DND-41 (cell line): ENCODE results near the gene POLG2.

Experiments
- ATAC-seq: fragments of 200-7000 bp; cut with Tn5 transposase; 3 replicates; pipeline ENCODE4 v1.9.1; 2021; ENCODE audit warnings: low read depth; ENCODE audit not compliant: insufficient read depth
- DNase-seq: peaks from one replicate; pipeline ENCODE4 v3.0.0-alpha.2; 2020
- H2AFZ ChIP-seq: 2 replicates; pipeline ENCODE4 v1.6.0; 2012; ENCODE audit warnings: low read depth, low read length
- H3K27ac ChIP-seq: 2 replicates; pipeline ENCODE4 v1.5.1; 2012; ENCODE audit warnings: low read length, inconsistent platforms
- H3K27me3 ChIP-seq: fragments of 200-600 bp; sonication (generic); 2 replicates; pipeline ENCODE4 v1.6.0; 2012; ENCODE audit warnings: low read length, mild to moderate bottlenecking, inconsistent platforms; ENCODE audit not compliant: insufficient read depth, poor library complexity
- H3K36me3 ChIP-seq: 2 replicates; pipeline ENCODE4 v1.5.1; 2012; ENCODE audit warnings: low read length, inconsistent platforms; ENCODE audit not compliant: insufficient read depth
- H3K4me1 ChIP-seq: 2 replicates; pipeline ENCODE4 v1.5.1; 2012; ENCODE audit warnings: mild to moderate bottlenecking, low read length; ENCODE audit not compliant: insufficient read depth
- H3K4me2 ChIP-seq: 2 replicates; pipeline ENCODE4 v1.6.0; 2012; ENCODE audit warnings: mild to moderate bottlenecking, moderate library complexity, low read length, inconsistent platforms; ENCODE audit not compliant: insufficient read depth
- H3K4me3 ChIP-seq, 2 experiments: fragments of 200-600 bp in 1 of 2; shearing (Covaris generic) in 1 of 2; 2 replicates each; pipeline ENCODE4 v1.5.1; 2012 to 2016; ENCODE audit warnings: inconsistent platforms in 2 of 2, low read length in 2 of 2, mild to moderate bottlenecking in 2 of 2, low read depth in 1 of 2, moderate library complexity in 1 of 2
- H3K79me2 ChIP-seq: 2 replicates; pipeline ENCODE4 v1.6.0; 2012; ENCODE audit warnings: low read length, inconsistent platforms; ENCODE audit not compliant: insufficient read depth
- H3K9ac ChIP-seq: 2 replicates; pipeline ENCODE4 v1.6.0; 2012; ENCODE audit warnings: low read depth, mild to moderate bottlenecking, inconsistent platforms, low read length, moderate library complexity
- H3K9me3 ChIP-seq: 2 replicates; pipeline ENCODE4 v1.5.1; 2012; ENCODE audit warnings: low read length, moderate library complexity, mild to moderate bottlenecking, inconsistent platforms; ENCODE audit not compliant: insufficient read depth, severe bottlenecking
- H4K20me1 ChIP-seq: 2 replicates; pipeline ENCODE4 v1.6.0; 2012; ENCODE audit warnings: low read length; ENCODE audit not compliant: insufficient read depth
- EZH2 ChIP-seq: IDR thresholded peaks from 3 replicates; pipeline ENCODE4 v1.6.1; 2012; ENCODE audit warnings: borderline replicate concordance, low read depth, mild to moderate bottlenecking, moderate library complexity, low read length, inconsistent platforms; ENCODE audit not compliant: severe bottlenecking
- TF ChIP-seq, protein P1 (sequence below): IDR thresholded peaks from 2 replicates; pipeline ENCODE4 v1.5.1; 2012; ENCODE audit warnings: borderline replicate concordance, low read length, moderate library complexity, mild to moderate bottlenecking; ENCODE audit not compliant: poor library complexity, severe bottlenecking; ENCODE audit errors: extremely low read depth

POLG2 gene

DNA sequence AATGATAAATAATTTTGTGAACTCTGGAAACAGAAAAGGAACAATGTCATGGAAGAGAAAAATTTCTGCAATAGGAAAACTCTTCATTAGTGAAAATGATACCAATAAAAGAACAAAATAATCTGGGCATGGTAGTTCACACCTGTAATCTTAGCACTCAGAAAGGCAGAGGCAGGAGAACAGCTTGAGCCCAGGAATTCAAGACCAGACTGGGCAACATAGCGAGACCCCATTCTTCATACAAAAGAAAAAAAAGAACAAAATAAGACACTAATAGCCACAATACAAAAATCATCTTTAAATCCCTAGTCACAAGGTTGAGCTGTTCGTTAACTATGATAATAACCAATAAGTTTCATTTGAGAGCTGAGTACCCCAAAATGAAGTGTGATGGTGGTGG, 8.6 kb downstream of the POLG2 start:
- Histone ChIP-seq H3K4me3 (no peak overlapping the region), H2AFZ (no peak overlapping the region), H3K27ac (no peak overlapping the region), H3K36me3 (peaks cover 66% of the 10 kb centered on the region), H4K20me1 (no peaks in the 10 kb centered on the region; the same call in 1 of the 2 replicates), H3K79me2 (peaks cover 8% of the 10 kb centered on the region; the same call in 1 of the 2 replicates), H3K4me1 (0 out of 2 replicates have a peak, but pooled peaks cover 4% of the 10 kb centered on the region), H3K4me2 (no peak overlapping the region), H3K9me3 (no peaks in the 10 kb centered on the region), H3K27me3 (no peaks in the 10 kb centered on the region), H3K9ac (no peak overlapping the region)
- no peak for ATAC-seq
- no peak for TF ChIP-seq EZH2
- TF ChIP-seq, protein P1, sequence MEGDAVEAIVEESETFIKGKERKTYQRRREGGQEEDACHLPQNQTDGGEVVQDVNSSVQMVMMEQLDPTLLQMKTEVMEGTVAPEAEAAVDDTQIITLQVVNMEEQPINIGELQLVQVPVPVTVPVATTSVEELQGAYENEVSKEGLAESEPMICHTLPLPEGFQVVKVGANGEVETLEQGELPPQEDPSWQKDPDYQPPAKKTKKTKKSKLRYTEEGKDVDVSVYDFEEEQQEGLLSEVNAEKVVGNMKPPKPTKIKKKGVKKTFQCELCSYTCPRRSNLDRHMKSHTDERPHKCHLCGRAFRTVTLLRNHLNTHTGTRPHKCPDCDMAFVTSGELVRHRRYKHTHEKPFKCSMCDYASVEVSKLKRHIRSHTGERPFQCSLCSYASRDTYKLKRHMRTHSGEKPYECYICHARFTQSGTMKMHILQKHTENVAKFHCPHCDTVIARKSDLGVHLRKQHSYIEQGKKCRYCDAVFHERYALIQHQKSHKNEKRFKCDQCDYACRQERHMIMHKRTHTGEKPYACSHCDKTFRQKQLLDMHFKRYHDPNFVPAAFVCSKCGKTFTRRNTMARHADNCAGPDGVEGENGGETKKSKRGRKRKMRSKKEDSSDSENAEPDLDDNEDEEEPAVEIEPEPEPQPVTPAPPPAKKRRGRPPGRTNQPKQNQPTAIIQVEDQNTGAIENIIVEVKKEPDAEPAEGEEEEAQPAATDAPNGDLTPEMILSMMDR = no peak
- no peak for DNase-seq

DNA sequence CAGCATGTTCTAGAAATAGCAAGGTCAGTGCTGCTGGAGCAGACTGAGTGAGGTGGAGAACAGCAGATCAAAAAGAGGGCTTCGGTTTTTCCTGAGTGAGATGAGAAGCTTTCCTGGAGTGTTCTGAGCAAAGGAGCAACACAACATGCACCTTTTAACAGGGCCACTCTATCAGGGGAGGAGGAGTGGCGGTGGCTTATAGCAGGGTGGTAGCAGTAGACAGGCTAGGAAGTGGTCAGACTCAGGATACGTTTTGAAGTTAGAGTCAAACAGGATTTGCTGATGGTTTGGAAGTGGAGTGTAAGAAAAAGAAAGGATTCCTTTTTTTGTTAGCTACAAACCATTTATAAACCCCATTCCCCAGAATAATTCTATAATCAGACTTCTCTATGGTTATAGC, 12.5 kb downstream of the POLG2 start:
- Histone ChIP-seq H2AFZ (no peak overlapping the region), H3K4me1 (no peaks in the 10 kb centered on the region), H3K27ac (no peak overlapping the region), H3K4me2 (no peak overlapping the region), H3K36me3 (peaks cover 47% of the 10 kb centered on the region), H3K9me3 (no peaks in the 10 kb centered on the region), H3K79me2 (no peaks in the 10 kb centered on the region), H3K9ac (no peak overlapping the region), H4K20me1 (no peaks in the 10 kb centered on the region), H3K4me3 (no peak overlapping the region), H3K27me3 (no peaks in the 10 kb centered on the region)
- DNase-seq = no peak
- no peak for ATAC-seq
- TF ChIP-seq, protein P1 = no peak
- no peak for TF ChIP-seq EZH2

DNA sequence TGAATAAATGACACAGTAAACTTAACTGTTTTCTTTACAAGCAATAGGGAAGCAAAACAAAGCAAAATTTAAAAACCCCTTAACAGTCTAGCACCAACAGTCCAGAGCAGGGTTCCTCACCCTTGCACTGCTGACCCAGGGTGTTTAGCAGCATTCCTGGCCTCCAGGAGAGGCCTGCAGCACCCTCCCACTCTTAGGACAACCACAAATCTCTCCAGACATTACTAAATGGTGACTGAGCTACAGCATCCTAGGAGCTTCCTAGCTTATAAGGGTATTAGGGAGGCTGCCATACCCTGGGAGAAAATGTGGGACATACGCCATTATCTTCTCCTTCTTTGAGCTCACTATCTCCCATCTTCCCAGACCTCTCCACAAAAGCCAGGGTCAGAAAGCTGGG, 15.9 kb downstream of the POLG2 start:
- Histone ChIP-seq H3K9me3 (no peaks in the 10 kb centered on the region), H3K4me3 (no peak overlapping the region), H4K20me1 (no peaks in the 10 kb centered on the region), H3K9ac (no peak overlapping the region), H3K27me3 (no peaks in the 10 kb centered on the region), H3K79me2 (no peaks in the 10 kb centered on the region), H2AFZ (no peak overlapping the region), H3K27ac (no peak overlapping the region), H3K36me3 (peaks cover 46% of the 10 kb centered on the region), H3K4me2 (no peak overlapping the region), H3K4me1 (no peaks in the 10 kb centered on the region)
- ATAC-seq (no peak), DNase-seq (no peak)
- no peak for TF ChIP-seq EZH2
- TF ChIP-seq, protein P1 = no peak

DNA sequence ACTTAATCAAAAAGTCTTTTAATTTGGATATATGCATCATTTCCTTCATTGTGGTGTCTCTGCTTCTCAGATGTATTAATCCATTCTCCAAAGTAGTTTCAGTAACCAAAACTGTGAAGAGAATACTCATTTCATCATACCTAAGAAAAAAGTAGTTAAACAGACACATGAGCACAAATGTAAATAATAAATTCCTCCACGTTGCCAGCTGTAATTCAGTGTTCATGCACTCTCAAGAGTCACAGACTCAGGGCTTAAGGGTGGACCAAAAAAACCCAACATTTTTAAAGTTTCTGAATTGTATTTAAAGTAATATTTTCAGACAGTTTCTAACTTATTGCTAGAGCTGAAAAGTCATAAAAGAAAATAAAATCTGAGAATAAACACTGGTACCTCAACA, 19.0 kb downstream of the POLG2 start:
- no peaks in the 10 kb centered on the region for H4K20me1 ChIP-seq
- no peak overlapping the region for H3K4me3 ChIP-seq
- H3K4me2 ChIP-seq = no peak overlapping the region
- no peak overlapping the region for H3K9ac ChIP-seq
- no peaks in the 10 kb centered on the region for H3K9me3 ChIP-seq
- H2AFZ ChIP-seq = no peak overlapping the region
- no peaks in the 10 kb centered on the region for H3K4me1 ChIP-seq
- ATAC-seq (no peak), DNase-seq (no peak)
- H3K36me3 ChIP-seq = peaks cover 22% of the 10 kb centered on the region
- H3K27me3 ChIP-seq = no peaks in the 10 kb centered on the region
- no peaks in the 10 kb centered on the region for H3K79me2 ChIP-seq
- H3K27ac ChIP-seq = no peak overlapping the region
- TF ChIP-seq EZH2 = no peak
- TF ChIP-seq, protein P1 = no peak
